ENCODE results near the gene ZNF223. TPM values are rescaled to one million over a fixed set of nuclear protein-coding genes. Genes with fewer than 3 reads are reported as not detected.

Gene ZNF223
- total and polyA plus RNA-seq, 9 of the 15 experiments (the other 6 are each of a cell fraction or from before 2014, with no cell fraction given) = 0.21 to 1.8 (median 0.71) TPM

GRCh38 chr19:44025217-44025936 lies 26.5 kb upstream of the ZNF223 start, which contains the start of gene ZNF222 (continued):
- TF ChIP-seq ZNF165 (CRISPR knock-in tag; IDR thresholded peaks at IDR 0.05; ENCODE audit: borderline replicate concordance) (no peak), ZBTB2 (IDR thresholded peaks at IDR 0.05) (no peak), FOXA3 (CRISPR knock-in tag; conservative IDR thresholded peaks at IDR 0.05 in 1 of 2, IDR thresholded peaks at IDR 0.05 in 1 of 2) (no peak), NFRKB (IDR thresholded peaks at IDR 0.05; ENCODE audit: low read depth) (no peak), ZNF175 (CRISPR knock-in tag; IDR thresholded peaks at IDR 0.05; ENCODE audit: low read depth) (no peak), NCOA2 (IDR thresholded peaks at IDR 0.05; ENCODE audit: partially characterized antibody in 2 of 2) (no peak), CEBPB (tag; IDR thresholded peaks at IDR 0.05) (peak; percentile 56), CEBPG (CRISPR knock-in tag; IDR thresholded peaks at IDR 0.05) (peak; percentile 45), CEBPG (tag; conservative IDR thresholded peaks at IDR 0.05 in 1 of 2, IDR thresholded peaks at IDR 0.05 in 1 of 2) (no peak), ZNF57 (CRISPR knock-in tag; IDR thresholded peaks at IDR 0.05) (no peak), MECOM (CRISPR knock-in tag; IDR thresholded peaks at IDR 0.05) (no peak), ZNF133 (CRISPR knock-in tag; IDR thresholded peaks at IDR 0.05) (no peak), MAZ (CRISPR knock-in tag; conservative IDR thresholded peaks at IDR 0.05 in 1 of 2, IDR thresholded peaks at IDR 0.05 in 1 of 2) (no peak), ZBTB7A (IDR thresholded peaks at IDR 0.05; ENCODE audit: borderline replicate concordance, control insufficient read depth, low read depth, low read length) (peak; percentile 65; the same call in 1 of the 2 replicates), PRMT5 (CRISPR knock-in tag; IDR thresholded peaks at IDR 0.05) (no peak), SPI1 (IDR thresholded peaks at IDR 0.05; ENCODE audit: borderline replicate concordance, low read depth, low read length) (peak; percentile 48; the same call in 1 of the 2 replicates), ZSCAN32 (CRISPR knock-in tag; IDR thresholded peaks at IDR 0.05) (no peak), SMAD1 (IDR thresholded peaks at IDR 0.05; ENCODE audit: low read depth, low read length, partially characterized antibody) (no peak), ZNF778 (CRISPR knock-in tag; IDR thresholded peaks at IDR 0.05) (no peak), FOSL1 (tag; conservative IDR thresholded peaks at IDR 0.05) (peak; percentile 71)
- TF ChIP-seq, protein P1, sequence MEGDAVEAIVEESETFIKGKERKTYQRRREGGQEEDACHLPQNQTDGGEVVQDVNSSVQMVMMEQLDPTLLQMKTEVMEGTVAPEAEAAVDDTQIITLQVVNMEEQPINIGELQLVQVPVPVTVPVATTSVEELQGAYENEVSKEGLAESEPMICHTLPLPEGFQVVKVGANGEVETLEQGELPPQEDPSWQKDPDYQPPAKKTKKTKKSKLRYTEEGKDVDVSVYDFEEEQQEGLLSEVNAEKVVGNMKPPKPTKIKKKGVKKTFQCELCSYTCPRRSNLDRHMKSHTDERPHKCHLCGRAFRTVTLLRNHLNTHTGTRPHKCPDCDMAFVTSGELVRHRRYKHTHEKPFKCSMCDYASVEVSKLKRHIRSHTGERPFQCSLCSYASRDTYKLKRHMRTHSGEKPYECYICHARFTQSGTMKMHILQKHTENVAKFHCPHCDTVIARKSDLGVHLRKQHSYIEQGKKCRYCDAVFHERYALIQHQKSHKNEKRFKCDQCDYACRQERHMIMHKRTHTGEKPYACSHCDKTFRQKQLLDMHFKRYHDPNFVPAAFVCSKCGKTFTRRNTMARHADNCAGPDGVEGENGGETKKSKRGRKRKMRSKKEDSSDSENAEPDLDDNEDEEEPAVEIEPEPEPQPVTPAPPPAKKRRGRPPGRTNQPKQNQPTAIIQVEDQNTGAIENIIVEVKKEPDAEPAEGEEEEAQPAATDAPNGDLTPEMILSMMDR (IDR thresholded peaks at IDR 0.05 in 2 of 3, conservative IDR thresholded peaks at IDR 0.05 in 1 of 3; ENCODE audit: insufficient read depth in 2 of 3, low read depth in 1 of 3, low read length in 3 of 3) = no peak
- TF ChIP-seq, protein P2, sequence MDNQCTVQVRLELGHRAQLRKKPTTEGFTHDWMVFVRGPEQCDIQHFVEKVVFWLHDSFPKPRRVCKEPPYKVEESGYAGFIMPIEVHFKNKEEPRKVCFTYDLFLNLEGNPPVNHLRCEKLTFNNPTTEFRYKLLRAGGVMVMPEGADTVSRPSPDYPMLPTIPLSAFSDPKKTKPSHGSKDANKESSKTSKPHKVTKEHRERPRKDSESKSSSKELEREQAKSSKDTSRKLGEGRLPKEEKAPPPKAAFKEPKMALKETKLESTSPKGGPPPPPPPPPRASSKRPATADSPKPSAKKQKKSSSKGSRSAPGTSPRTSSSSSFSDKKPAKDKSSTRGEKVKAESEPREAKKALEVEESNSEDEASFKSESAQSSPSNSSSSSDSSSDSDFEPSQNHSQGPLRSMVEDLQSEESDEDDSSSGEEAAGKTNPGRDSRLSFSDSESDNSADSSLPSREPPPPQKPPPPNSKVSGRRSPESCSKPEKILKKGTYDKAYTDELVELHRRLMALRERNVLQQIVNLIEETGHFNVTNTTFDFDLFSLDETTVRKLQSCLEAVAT (IDR thresholded peaks at IDR 0.05) = no peak
- TF ChIP-seq, protein P3, sequence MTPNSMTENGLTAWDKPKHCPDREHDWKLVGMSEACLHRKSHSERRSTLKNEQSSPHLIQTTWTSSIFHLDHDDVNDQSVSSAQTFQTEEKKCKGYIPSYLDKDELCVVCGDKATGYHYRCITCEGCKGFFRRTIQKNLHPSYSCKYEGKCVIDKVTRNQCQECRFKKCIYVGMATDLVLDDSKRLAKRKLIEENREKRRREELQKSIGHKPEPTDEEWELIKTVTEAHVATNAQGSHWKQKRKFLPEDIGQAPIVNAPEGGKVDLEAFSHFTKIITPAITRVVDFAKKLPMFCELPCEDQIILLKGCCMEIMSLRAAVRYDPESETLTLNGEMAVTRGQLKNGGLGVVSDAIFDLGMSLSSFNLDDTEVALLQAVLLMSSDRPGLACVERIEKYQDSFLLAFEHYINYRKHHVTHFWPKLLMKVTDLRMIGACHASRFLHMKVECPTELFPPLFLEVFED (CRISPR knock-in tag; conservative IDR thresholded peaks at IDR 0.05) = no peak
